DND-41 (cell line): ENCODE results near the gene MRPL33.

Source experiments
- ATAC-seq: fragments of 200-7000 bp; cut with Tn5 transposase; 3 replicates; pipeline ENCODE4 v1.9.1; 2021; ENCODE audit warnings: low read depth; ENCODE audit not compliant: insufficient read depth
- DNase-seq: peaks from one replicate; pipeline ENCODE4 v3.0.0-alpha.2; 2020
- H2AFZ ChIP-seq: 2 replicates; pipeline ENCODE4 v1.6.0; 2012; ENCODE audit warnings: low read depth, low read length
- H3K27ac ChIP-seq: 2 replicates; pipeline ENCODE4 v1.5.1; 2012; ENCODE audit warnings: low read length, inconsistent platforms
- H3K27me3 ChIP-seq: fragments of 200-600 bp; sonication (generic); 2 replicates; pipeline ENCODE4 v1.6.0; 2012; ENCODE audit warnings: low read length, mild to moderate bottlenecking, inconsistent platforms; ENCODE audit not compliant: insufficient read depth, poor library complexity
- H3K36me3 ChIP-seq: 2 replicates; pipeline ENCODE4 v1.5.1; 2012; ENCODE audit warnings: low read length, inconsistent platforms; ENCODE audit not compliant: insufficient read depth
- H3K4me1 ChIP-seq: 2 replicates; pipeline ENCODE4 v1.5.1; 2012; ENCODE audit warnings: mild to moderate bottlenecking, low read length; ENCODE audit not compliant: insufficient read depth
- H3K4me2 ChIP-seq: 2 replicates; pipeline ENCODE4 v1.6.0; 2012; ENCODE audit warnings: mild to moderate bottlenecking, moderate library complexity, low read length, inconsistent platforms; ENCODE audit not compliant: insufficient read depth
- H3K4me3 ChIP-seq, 2 experiments: fragments of 200-600 bp in 1 of 2; shearing (Covaris generic) in 1 of 2; 2 replicates each; pipeline ENCODE4 v1.5.1; 2012 to 2016; ENCODE audit warnings: inconsistent platforms in 2 of 2, low read length in 2 of 2, mild to moderate bottlenecking in 2 of 2, low read depth in 1 of 2, moderate library complexity in 1 of 2
- H3K79me2 ChIP-seq: 2 replicates; pipeline ENCODE4 v1.6.0; 2012; ENCODE audit warnings: low read length, inconsistent platforms; ENCODE audit not compliant: insufficient read depth
- H3K9ac ChIP-seq: 2 replicates; pipeline ENCODE4 v1.6.0; 2012; ENCODE audit warnings: low read depth, mild to moderate bottlenecking, inconsistent platforms, low read length, moderate library complexity
- H3K9me3 ChIP-seq: 2 replicates; pipeline ENCODE4 v1.5.1; 2012; ENCODE audit warnings: low read length, moderate library complexity, mild to moderate bottlenecking, inconsistent platforms; ENCODE audit not compliant: insufficient read depth, severe bottlenecking
- H4K20me1 ChIP-seq: 2 replicates; pipeline ENCODE4 v1.6.0; 2012; ENCODE audit warnings: low read length; ENCODE audit not compliant: insufficient read depth
- CTCF ChIP-seq: IDR thresholded peaks from 2 replicates; pipeline ENCODE4 v1.5.1; 2012; ENCODE audit warnings: borderline replicate concordance, low read length, moderate library complexity, mild to moderate bottlenecking; ENCODE audit not compliant: poor library complexity, severe bottlenecking; ENCODE audit errors: extremely low read depth
- EZH2 ChIP-seq: IDR thresholded peaks from 3 replicates; pipeline ENCODE4 v1.6.1; 2012; ENCODE audit warnings: borderline replicate concordance, low read depth, mild to moderate bottlenecking, moderate library complexity, low read length, inconsistent platforms; ENCODE audit not compliant: severe bottlenecking

The MRPL33 gene

GRCh38 chr2:27810455-27810854, 38.9 kb downstream of the MRPL33 start:
- Histone ChIP-seq H3K4me3 (no peak overlapping the region), H3K27ac (no peak overlapping the region), H3K9me3 (no peaks in the 10 kb centered on the region), H2AFZ (no peak overlapping the region), H3K27me3 (no peaks in the 10 kb centered on the region), H4K20me1 (no peaks in the 10 kb centered on the region), H3K36me3 (no peaks in the 10 kb centered on the region), H3K4me2 (no peak overlapping the region), H3K4me1 (no peaks in the 10 kb centered on the region), H3K79me2 (no peaks in the 10 kb centered on the region), H3K9ac (no peak overlapping the region)
- TF ChIP-seq CTCF (no peak), EZH2 (no peak)
- DNase-seq = no peak
- ATAC-seq = no peak

- Histone ChIP-seq H3K4me3 (no peak overlapping the region), H3K9ac (no peak overlapping the region), H3K27me3 (no peaks in the 10 kb centered on the region), H3K4me2 (no peak overlapping the region), H3K79me2 (no peaks in the 10 kb centered on the region), H3K36me3 (no peaks in the 10 kb centered on the region), H3K9me3 (no peaks in the 10 kb centered on the region), H3K4me1 (no peaks in the 10 kb centered on the region), H3K27ac (no peak overlapping the region), H4K20me1 (no peaks in the 10 kb centered on the region), H2AFZ (no peak overlapping the region)
- no peak for TF ChIP-seq EZH2
- ATAC-seq (no peak), DNase-seq (no peak)
Observed at GRCh38 chr2:27811768-27812167, 40.2 kb downstream of the MRPL33 start.

- no peak for ATAC-seq
- DNase-seq = no peak
- Histone ChIP-seq H3K4me3 (no peak overlapping the region), H3K4me1 (no peaks in the 10 kb centered on the region), H4K20me1 (no peaks in the 10 kb centered on the region), H3K27ac (no peak overlapping the region), H3K9ac (no peak overlapping the region), H3K36me3 (no peaks in the 10 kb centered on the region), H3K79me2 (no peaks in the 10 kb centered on the region), H2AFZ (no peak overlapping the region), H3K27me3 (no peaks in the 10 kb centered on the region), H3K4me2 (no peak overlapping the region), H3K9me3 (no peaks in the 10 kb centered on the region)
- TF ChIP-seq CTCF (no peak), EZH2 (no peak)
Observed at GRCh38 chr2:27814758-27815157, 43.2 kb downstream of the MRPL33 start.

- no peak overlapping the region for H3K9ac ChIP-seq
- H3K4me1 ChIP-seq = no peaks in the 10 kb centered on the region
Observed at GRCh38 chr2:27815860-27816438, 44.4 kb downstream of the MRPL33 start.

More at GRCh38 chr2:27815860-27816438, 44.4 kb downstream of the MRPL33 start:
- no peak for DNase-seq
- Histone ChIP-seq H4K20me1 (no peaks in the 10 kb centered on the region), H3K27ac (no peak overlapping the region), H3K36me3 (no peaks in the 10 kb centered on the region), H3K27me3 (no peaks in the 10 kb centered on the region), H3K79me2 (no peaks in the 10 kb centered on the region), H3K4me2 (no peak overlapping the region), H3K9me3 (no peaks in the 10 kb centered on the region), H3K4me3 (no peak overlapping the region), H2AFZ (no peak overlapping the region)
- no peak for ATAC-seq
- no peak for TF ChIP-seq CTCF
- TF ChIP-seq EZH2 = no peak
